ENCODE data around the gene PSMG4. TPM values are rescaled to one million over a fixed set of nuclear protein-coding genes. Genes with fewer than 3 reads are reported as not detected.

PSMG4 gene
- total and polyA plus RNA-seq, 8 donors, result 10.6 to 40.5 (median 17.4) TPM

DNA sequence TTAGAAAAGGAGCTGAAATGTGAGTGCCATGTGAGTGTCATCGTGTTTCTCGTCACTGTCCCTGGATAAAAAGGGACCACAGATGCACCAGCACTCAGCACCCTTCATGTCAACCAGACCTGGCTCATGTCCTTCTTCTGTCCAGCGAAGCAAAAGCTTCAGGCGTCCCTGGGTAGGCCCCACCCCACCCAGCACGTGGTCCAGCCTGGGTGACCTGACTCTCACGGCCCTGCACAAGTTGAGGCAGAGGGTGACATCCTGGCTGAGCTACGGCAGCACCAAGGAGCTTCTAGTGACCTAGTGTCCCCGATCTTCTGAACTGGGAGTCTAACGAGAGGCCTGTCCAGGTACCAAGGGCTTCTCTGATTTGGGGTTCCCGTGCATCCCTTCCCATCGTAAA, 37.8 kb downstream of the PSMG4 start:
- intact Hi-C loops (cut with DNase I), result no loop called here
- Histone ChIP-seq H3K27me3 (no peaks in the 10 kb centered on the region), H3K27ac (no peak overlapping the region), H3K36me3 (no peaks in the 10 kb centered on the region), H3K9me3 (no peaks in the 10 kb centered on the region), H3K4me1 (peaks cover 0 to 4% (median 4%) of the 10 kb centered on the region in 3 donors), H3K4me3 (no peak overlapping the region)
- WGBS, 2 donors, result 87 to 92% methylated on average over 11 of the region's 11 CpGs
- peak in 1 of 6 donors; percentile 35 for DNase-seq
- TF ChIP-seq, protein P1, sequence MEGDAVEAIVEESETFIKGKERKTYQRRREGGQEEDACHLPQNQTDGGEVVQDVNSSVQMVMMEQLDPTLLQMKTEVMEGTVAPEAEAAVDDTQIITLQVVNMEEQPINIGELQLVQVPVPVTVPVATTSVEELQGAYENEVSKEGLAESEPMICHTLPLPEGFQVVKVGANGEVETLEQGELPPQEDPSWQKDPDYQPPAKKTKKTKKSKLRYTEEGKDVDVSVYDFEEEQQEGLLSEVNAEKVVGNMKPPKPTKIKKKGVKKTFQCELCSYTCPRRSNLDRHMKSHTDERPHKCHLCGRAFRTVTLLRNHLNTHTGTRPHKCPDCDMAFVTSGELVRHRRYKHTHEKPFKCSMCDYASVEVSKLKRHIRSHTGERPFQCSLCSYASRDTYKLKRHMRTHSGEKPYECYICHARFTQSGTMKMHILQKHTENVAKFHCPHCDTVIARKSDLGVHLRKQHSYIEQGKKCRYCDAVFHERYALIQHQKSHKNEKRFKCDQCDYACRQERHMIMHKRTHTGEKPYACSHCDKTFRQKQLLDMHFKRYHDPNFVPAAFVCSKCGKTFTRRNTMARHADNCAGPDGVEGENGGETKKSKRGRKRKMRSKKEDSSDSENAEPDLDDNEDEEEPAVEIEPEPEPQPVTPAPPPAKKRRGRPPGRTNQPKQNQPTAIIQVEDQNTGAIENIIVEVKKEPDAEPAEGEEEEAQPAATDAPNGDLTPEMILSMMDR (IDR thresholded peaks at IDR 0.05), result no peak
- ATAC-seq, result no peak
- FAIRE-seq, result no peak

DNA sequence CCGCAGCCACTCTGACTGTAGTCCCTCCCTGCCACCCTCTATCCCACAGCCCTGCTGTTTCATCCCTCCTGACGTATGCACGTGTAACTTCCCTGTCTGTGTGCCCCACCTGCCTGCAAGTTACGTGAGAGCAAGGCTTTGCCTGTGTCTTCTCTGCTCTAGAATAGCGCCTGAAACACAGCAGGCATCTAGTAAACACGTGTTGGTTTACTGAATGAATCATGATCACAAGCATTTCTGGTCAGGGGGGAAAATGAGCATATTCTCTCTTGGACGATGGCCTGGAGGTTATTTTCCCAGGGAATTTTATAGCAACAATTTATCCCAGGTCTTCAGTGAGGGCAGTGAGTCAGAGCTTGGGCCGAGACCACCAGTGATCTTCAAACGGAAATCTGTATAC, 38.3 kb downstream of the PSMG4 start:
- intact Hi-C loops (cut with DNase I), result no loop called here
- no peak overlapping the region for H3K27ac ChIP-seq
- H3K4me3 ChIP-seq, result no peak overlapping the region
- TF ChIP-seq, protein P1 (IDR thresholded peaks at IDR 0.05), result no peak
- H3K36me3 ChIP-seq, result no peaks in the 10 kb centered on the region
- FAIRE-seq, result no peak
- peak in 1 of 6 donors; percentile 2 for DNase-seq
- 79 to 85% methylated on average over 9 of the region's 9 CpGs for WGBS, 2 donors
- peaks cover 0 to 4% (median 4%) of the 10 kb centered on the region in 3 donors for H3K4me1 ChIP-seq
- no peaks in the 10 kb centered on the region for H3K9me3 ChIP-seq
- ATAC-seq, result no peak
- no peaks in the 10 kb centered on the region for H3K27me3 ChIP-seq

DNA sequence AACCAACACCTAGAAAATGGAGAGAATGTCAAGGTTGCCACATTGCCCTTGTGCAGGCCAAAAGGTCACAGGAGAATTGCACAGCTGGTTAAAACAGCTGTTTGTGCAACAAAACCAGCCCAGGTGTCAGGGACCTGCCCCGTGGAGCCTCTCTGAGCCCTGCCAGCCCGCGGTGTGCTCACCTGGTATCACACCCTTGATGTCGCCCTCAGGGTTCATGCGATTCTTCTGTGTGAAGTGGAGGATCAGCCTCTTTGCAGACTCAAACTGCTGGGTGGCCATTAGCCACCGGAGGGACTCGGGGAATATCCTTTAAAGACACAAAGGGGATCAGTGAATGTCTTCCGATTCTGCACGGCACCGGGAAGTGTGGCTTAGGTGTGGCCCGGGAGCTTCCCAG, 39.2 kb downstream of the PSMG4 start:
- TF ChIP-seq, protein P1 (IDR thresholded peaks at IDR 0.05), result no peak
- intact Hi-C loops (cut with DNase I), result no loop called here
- H3K4me3 ChIP-seq, result no peak overlapping the region
- no peaks in the 10 kb centered on the region for H3K27me3 ChIP-seq
- ATAC-seq (peak in 2 of 4 donors; percentile 26 to 52), FAIRE-seq (no peak), DNase-seq (peak in 1 of 6 donors; percentile 52)
- peaks cover 0 to 4% (median 4%) of the 10 kb centered on the region in 3 donors for H3K4me1 ChIP-seq
- H3K27ac ChIP-seq, result no peak overlapping the region
- WGBS, 2 donors, result 62 to 63% methylated on average over 11 of the region's 11 CpGs
- no peaks in the 10 kb centered on the region for H3K9me3 ChIP-seq
- no peaks in the 10 kb centered on the region for H3K36me3 ChIP-seq

DNA sequence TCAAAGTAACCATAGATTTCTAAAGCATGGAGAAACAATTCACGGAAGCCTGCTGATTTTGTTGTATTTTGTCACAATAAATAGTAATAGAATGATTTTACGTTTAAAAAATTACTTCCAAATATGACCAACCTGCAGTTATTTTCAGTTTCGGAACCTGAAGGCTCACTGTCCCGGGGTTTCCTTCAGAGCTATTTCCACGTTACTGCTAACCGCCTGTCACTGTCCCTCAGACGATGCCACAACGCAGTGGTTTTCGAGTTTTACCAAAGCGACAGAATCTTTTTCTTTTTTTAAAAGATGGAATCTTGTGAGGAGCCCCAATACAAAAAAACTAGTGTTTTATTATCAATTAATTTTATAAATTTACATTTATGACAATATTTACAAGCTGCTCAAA, 40.5 kb downstream of the PSMG4 start:
- intact Hi-C loops (cut with DNase I), result no loop called here
- H3K36me3 ChIP-seq, result no peaks in the 10 kb centered on the region
- ATAC-seq (no peak), DNase-seq (peak in 1 of 6 donors; percentile 2), FAIRE-seq (no peak)
- no peaks in the 10 kb centered on the region for H3K9me3 ChIP-seq
- H3K27ac ChIP-seq, result no peak overlapping the region
- WGBS, 2 donors, result 94 to 96% methylated on average over 10 of the region's 10 CpGs
- no peaks in the 10 kb centered on the region for H3K27me3 ChIP-seq
- TF ChIP-seq, protein P1 (IDR thresholded peaks at IDR 0.05), result no peak
- H3K4me3 ChIP-seq, result no peak overlapping the region
- H3K4me1 ChIP-seq, result peaks cover 0 to 4% (median 4%) of the 10 kb centered on the region in 3 donors

DNA sequence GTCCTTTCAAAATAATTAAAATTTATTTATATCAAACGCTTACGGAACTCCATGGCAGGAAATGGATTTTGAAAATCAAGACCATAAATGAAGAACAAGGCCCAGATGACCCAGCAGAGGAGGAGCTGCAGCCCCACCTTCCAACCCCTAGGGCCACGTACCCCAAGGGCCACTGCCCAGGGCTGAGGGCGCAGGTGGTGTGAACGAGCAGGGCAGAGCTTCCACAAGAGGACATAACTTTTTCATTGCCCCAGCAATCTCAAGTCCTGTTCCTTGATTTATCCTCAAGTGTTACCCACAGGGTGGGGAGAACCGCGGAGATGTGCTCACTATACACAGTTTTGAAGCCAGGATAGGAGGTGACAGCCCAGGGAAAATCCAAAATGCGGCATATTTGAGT, 42.8 kb downstream of the PSMG4 start:
- H3K9me3 ChIP-seq, result no peaks in the 10 kb centered on the region
- H3K4me1 ChIP-seq, result peaks cover 0 to 4% (median 0%) of the 10 kb centered on the region in 3 donors
- no peak for FAIRE-seq
- H3K27ac ChIP-seq, result no peak overlapping the region
- no peaks in the 10 kb centered on the region for H3K36me3 ChIP-seq
- H3K4me3 ChIP-seq, result no peak overlapping the region
- intact Hi-C loops (cut with DNase I), result no loop called here
- H3K27me3 ChIP-seq, result no peaks in the 10 kb centered on the region
- TF ChIP-seq, protein P1 (IDR thresholded peaks at IDR 0.05), result no peak
- WGBS, 2 donors, result 96 to 99% methylated on average over 8 of the region's 8 CpGs
- ATAC-seq, result no peak
- peak in 1 of 6 donors; percentile 20 for DNase-seq

Measured in pancreas (tissue), 10 donors.